NCI-H774 (cell line): Measurements from ENCODE around the gene NBL1.

ENCODE experiments used
- DNase-seq: peaks from one replicate; lab custom pipeline; 2025; lab: John Stamatoyannopoulos, UW

NBL1 gene

DNA sequence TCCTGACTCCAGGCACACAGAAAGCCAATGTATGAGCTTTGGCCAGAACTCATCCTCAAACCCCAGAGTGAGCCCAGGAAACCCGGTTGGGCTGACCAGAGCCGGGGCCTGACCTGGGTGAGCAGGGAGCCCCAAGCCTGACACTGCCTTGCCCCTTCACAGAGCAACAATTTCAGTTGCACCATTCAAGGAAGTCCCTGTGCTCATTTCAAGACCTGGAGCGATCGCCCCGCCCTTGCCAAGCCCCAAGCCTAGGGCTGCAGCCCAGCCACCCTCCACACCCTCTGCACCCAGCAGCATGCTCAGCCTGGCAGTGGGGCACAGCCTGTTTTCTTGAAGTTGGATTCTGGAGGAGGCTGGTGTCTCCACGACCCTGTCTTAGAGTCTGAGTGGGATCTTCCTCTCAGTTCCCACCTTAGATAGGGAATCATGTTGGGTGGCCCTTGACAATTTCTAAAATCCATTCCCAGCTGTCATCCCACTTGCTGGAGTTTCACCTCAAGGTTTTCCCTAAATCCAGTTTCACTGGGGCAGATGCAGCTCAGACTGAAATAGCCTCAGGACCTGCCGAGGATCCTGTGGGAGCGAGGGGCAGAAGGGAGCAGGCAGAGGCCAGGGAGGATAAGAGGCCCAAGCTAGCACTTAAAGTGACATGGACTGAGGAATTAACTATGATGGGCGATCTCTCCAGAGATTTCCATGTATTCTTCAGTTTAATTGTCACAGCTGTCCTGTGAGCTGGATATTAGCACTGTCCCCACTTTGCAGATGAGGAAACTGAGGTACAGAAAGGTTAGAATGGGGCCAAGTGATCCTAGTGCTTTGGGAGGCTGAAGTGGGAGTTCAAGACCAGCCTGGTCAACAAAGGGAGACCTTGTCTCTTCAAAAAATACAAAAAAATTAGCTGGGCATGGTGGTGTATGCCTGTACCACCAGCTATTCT lies 2.5 kb downstream of the NBL1 start:
- DNase-seq: no peak

DNA sequence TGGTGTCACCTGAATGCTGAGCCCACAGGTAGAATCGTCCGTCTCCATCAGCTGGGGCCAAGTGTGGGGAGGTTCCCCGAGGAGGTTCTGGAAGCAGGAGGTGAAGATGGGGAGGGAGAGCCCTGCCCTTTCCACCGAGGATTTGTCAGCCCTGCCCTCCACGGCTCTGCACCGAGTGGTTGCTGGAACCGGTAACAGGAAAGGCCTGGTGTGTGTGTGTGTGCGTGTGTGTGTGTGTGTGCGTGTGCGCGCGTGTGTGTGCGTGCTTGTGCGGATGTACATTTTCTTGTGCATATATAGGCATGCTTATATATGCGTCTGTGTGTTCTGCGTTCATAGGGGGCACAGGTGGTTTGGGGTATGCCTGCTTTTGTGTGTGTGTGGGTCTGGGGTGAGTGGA lies 3.5 kb downstream of the NBL1 start:
- DNase-seq: no peak

DNA sequence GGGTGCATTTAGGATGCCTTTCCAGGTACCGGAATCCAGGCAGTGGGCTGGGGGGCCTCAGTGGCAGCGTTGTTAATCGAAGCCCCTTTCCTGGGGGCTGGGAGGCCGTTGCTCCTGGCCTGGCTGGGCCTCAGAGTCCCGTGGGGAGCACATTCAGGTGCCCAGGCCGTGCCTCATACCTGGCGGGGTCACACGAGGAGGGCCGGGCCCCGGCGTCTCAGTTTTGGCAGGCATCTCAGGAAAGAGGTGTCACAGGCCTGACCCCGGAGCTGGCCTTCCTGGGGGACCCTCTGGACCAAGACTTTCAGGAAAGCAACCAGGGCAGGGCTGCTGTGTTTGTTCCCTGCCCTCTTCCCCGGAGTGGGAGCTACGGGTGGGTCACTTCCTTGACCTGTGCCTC lies 4.1 kb downstream of the NBL1 start:
- no peak for DNase-seq

DNA sequence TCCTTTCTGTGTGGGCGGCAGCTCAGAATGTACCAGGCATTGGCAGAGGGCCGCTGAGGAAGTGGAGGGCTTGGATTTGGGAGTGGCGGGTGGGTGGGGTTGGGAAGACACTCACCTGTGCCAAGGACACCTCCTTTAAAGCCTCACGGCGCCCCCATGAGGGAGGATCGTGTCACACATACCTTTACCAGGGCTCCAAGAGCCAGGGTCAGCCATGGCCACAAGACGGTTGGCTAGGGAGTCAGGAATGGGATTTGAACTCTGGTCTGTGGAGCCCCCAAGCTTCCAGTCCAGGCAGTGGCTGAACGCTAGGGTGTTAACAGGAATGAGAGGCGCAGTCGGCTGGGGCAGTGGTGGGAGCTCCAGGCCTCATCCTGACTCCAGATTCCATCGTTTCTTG lies 4.6 kb downstream of the NBL1 start:
- DNase-seq: no peak

DNA sequence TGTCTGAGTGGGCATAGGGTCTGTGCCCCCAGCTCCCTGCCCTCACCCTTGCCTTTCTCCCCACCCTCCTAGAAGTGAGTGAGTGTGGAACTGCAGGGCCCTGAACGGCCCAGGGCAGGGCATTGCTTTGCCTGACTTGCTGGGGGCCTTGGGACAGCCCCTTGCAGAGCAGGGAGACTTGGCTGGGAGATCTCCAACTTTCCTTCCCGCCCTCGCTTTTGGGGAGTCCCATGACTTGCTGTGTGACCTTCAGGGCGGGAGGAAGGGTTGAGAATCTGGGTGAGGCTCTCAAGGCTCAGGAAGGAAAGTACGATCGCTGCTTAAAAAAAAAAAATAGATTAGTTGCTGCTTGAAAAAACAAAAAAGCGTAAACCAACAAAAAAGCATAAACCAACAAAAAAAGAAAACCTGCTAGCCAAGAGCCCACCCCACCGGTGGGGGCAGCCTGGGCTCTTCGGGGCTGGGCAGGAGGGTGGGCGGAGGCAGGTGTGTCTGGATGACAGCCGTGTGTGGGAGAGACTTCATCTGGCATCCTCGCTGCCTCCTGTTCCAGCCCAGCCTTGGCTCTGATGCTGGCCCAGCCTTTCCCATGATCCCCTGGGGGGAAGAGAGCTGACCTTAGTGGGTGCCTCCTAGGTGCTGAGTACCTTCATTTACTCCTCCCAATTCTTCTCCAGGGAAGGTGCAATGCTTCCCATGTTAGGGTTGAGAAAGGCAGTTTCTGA lies 6.5 kb downstream of the NBL1 start:
- DNase-seq: no peak

DNA sequence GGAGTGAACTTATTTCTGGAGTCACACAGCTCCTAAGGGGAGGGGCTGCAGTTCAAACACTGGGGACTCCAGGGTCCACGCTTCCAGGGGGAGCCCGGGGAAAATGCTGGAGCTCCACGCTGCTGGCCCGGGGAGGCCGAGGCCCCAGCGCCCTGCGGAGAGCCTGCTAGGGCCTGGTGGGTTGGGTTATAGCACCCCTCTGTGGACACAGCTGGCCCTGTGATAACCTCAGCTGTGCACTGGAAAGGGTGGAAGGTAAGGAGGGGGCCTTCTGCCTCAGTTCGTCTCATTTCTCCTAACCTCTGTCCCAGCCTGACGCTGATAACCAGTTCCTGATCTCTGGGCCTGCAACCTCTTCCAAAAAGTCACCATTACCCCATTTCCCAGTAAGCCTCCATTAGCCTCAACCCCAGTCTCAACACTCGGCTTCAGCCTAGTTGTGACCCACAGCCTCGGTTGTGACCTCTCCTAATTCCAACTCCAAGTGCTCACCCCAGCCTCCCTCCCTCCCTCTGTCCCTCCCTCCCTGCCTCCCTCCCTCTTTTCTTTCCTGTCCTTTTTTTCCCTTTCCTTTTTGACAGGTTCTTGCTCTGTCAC lies 7.1 kb downstream of the NBL1 start:
- no peak for DNase-seq

DNA sequence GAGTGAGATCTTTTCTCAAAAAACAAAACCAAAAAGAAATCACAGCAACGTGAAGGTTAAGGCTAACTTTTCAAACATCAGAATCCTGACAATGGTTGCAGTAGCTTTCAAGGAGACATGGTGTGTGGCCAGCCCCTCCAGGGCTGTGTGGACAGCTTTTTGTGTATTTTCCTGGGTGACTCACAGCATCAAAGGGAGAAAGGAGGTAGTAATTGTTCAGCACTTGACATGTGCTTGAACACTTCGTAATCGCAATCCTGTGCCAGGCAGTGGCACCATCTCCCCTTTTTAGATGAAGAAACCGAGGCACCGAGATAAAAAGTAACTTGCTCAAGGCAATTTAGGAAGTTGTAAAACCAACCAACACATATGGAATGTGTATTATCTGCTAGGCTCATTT lies 10.3 kb downstream of the NBL1 start:
- no peak for DNase-seq

DNA sequence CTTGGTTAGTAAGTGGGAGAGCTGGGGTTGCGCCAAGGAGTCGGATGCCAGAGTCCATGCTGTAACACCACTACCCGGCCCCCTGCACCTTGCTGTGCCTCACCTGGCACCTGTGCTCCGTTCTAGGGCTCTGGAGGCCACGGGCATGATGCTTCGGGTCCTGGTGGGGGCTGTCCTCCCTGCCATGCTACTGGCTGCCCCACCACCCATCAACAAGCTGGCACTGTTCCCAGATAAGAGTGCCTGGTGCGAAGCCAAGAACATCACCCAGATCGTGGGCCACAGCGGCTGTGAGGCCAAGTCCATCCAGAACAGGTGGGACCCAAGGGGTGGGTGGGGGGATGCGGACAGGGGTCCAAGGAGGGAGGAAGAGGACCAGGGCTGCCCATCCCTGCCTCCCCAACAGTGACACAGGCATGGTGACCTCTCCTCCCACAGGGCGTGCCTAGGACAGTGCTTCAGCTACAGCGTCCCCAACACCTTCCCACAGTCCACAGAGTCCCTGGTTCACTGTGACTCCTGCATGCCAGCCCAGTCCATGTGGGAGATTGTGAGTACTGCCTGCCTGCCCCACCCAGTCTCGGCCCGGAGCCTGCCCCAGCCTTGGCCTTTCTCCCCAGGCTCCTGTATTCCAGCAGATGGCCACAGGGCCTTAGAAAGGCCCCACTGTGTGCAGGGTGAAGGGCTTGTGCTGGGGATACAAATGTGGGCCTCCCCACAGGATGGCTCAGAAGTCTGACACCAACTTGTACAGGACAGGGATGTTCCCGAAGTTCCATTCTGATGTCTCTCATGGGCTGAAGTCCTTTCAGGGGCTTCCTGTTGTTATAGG lies 11.0 kb downstream of the NBL1 start:
- DNase-seq: no peak

DNA sequence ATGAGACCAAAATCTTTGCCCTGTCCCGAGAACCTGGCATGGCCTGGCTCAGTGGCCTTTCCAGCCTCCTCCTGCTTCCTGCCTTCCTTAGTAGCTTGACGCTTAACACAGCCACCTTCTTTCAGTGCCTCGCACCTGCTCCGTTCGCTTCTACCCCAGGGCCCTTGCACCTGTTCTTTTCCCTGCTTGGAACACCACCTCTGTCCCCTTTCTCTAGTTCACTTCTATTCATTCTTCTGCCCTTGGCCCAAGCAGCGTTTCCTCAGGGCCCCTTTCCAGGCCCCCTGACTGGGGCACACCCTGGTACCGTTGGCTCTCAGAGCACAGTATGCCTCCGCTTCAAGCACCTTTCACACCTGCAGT lies 11.6 kb downstream of the NBL1 start:
- DNase-seq: no peak

DNA sequence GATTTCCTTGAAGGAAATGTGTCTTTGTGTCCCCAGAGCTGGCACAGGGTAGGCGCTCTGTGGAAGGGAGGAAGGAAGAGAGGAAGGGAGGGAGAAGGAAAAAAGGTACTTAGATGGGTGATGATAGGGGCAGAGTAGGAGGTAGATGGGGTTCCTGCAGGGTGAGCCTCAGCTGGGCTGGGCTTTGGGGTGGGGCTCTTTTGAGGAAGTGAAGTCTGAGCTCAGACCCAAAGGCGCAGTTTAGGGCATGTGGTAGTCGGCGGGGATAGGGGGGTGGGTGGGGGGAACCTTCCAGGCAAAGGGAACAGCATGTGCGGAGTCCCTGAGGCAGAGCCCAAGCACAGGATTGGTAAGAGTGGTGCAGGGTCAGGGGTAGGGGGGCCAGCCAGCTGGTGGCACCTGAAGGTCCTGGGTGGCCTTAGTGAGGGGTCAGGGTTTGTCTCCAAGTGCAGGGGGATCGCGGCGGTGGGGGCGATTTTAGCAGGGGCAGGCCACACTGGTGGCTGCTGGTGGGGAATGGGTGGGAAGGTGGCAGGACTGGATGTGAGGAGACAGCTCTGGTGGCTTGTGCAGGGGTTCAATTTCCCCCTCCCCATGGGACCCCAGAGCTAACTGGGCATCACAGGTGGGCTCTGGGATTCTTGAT lies 12.1 kb downstream of the NBL1 start:
- DNase-seq: no peak

DNA sequence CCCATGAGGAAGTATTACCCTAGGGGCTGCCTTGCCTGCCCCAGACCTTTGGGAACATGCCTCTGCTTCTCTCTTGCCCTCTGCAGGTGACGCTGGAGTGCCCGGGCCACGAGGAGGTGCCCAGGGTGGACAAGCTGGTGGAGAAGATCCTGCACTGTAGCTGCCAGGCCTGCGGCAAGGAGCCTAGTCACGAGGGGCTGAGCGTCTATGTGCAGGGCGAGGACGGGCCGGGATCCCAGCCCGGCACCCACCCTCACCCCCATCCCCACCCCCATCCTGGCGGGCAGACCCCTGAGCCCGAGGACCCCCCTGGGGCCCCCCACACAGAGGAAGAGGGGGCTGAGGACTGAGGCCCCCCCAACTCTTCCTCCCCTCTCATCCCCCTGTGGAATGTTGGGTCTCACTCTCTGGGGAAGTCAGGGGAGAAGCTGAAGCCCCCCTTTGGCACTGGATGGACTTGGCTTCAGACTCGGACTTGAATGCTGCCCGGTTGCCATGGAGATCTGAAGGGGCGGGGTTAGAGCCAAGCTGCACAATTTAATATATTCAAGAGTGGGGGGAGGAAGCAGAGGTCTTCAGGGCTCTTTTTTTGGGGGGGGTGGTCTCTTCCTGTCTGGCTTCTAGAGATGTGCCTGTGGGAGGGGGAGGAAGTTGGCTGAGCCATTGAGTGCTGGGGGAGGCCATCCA lies 12.8 kb downstream of the NBL1 start:
- DNase-seq: no peak

DNA sequence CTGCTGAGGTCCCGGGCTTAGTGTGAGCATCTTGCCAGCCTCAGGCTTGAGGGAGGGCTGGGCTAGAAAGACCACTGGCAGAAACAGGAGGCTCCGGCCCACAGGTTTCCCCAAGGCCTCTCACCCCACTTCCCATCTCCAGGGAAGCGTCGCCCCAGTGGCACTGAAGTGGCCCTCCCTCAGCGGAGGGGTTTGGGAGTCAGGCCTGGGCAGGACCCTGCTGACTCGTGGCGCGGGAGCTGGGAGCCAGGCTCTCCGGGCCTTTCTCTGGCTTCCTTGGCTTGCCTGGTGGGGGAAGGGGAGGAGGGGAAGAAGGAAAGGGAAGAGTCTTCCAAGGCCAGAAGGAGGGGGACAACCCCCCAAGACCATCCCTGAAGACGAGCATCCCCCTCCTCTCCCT lies 13.4 kb downstream of the NBL1 start:
- no peak for DNase-seq

DNA sequence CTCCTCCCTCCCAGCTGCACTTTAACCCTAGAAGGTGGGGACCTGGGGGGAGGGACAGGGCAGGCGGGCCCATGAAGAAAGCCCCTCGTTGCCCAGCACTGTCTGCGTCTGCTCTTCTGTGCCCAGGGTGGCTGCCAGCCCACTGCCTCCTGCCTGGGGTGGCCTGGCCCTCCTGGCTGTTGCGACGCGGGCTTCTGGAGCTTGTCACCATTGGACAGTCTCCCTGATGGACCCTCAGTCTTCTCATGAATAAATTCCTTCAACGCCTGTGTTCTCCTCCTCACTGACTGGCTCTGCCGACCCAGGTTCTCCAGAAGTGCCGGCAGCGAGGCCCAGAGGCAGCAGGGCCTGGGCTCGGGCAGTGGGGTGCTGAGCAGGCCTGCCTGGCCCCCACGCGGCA lies 14.1 kb downstream of the NBL1 start:
- DNase-seq: no peak

DNA sequence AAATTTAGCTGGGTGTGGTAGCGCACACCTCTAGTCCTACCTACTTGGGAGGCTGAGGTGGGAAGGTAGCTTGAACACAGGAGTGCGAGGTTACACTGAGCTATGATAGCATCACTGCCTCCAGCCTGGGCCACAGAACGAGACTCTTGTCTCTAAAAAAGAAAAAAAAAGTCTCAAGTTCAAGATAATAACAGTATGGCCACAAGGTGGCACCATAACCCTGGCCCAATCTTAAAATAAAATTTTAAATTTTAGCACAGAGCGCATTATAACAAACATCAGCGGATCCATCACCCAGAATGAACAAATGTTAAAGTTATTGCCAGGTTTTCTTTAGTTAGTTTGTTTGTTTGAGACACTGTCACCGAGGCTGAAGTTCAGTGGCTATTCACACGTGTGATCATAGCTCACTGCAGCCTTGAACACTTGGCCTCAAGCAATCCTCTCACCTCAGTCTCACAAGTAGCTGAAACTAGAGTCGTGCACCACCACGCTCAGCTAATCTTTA lies 17.7 kb downstream of the NBL1 start:
- no peak for DNase-seq

DNA sequence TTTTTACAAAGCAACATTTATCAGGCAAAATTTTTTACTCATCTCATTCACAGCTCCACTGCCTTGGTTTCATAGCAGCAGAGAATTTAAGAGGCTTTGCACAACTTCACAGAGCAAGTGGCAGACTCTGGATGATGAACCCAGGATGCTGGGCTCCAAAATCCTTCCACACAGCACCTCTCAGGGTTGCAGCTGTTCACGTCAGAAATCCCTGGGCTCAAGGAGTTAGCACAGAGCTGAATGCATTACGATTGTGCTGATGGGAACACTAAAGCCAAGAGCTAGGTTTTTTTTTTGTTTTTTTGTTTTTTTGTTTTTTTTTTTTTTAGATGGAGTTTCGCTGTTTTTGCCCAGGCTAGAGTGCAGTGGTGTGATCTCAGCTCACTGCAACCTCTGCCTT lies 18.2 kb downstream of the NBL1 start:
- no peak for DNase-seq

DNA sequence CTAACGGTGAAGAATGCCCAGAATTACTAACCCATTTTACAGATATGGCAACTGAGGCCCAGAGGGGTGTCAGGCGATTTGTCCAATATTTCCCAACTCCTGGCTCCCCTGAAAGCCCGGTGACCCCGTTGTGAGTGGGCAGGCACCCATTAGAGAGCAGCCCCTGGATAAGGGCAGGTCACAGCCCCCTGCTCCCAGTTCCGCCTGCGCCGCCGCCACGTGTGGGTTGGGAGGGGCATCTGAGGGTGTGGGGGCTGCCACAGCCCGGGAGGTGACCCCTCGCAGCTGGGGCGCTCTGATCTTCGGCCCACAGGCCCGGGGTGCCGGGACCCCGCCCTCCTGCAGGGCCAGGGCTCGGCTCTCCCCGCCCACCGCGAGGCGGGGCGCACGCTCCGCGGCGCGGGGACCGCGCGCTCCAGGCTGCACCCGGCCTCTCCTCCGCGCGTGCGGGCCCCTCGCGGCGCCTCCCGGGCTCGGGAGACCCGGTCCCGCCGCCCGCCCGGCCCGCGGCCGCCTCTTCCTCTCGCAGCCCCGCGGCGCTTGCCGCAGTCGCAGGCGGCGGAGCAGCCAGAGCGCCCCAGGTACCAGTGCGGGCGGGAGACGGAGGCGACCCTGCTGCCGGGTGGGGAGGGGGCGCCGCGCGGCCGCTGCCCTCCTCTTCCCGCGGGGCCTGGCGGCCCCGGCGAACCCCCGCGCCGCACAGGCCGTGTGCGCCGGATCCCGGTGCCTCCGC lies 20.5 kb downstream of the NBL1 start, which contains the start of gene HTR6:
HTR6 (plus strand) TSS at position 423 of the 733 bp plus-strand sequence. CDS start 879 bp downstream, outside the sequence.
- no peak for DNase-seq

DNA sequence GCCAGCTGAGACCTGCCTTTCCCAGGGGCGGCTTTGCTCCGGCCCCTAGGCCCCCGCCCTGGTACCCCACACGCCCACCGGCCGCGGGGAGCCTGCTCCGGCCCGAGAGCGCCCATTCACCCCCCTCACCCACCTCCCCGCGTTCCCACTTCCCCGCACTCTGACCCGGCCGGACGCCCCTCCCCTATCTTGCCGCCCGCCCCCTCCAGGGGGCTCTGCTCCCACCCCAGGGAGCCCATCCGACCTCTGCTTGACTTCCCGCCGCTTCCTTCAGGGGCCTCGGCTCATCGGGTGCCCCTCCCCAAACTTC lies 21.0 kb downstream of the NBL1 start:
- no peak for DNase-seq

DNA sequence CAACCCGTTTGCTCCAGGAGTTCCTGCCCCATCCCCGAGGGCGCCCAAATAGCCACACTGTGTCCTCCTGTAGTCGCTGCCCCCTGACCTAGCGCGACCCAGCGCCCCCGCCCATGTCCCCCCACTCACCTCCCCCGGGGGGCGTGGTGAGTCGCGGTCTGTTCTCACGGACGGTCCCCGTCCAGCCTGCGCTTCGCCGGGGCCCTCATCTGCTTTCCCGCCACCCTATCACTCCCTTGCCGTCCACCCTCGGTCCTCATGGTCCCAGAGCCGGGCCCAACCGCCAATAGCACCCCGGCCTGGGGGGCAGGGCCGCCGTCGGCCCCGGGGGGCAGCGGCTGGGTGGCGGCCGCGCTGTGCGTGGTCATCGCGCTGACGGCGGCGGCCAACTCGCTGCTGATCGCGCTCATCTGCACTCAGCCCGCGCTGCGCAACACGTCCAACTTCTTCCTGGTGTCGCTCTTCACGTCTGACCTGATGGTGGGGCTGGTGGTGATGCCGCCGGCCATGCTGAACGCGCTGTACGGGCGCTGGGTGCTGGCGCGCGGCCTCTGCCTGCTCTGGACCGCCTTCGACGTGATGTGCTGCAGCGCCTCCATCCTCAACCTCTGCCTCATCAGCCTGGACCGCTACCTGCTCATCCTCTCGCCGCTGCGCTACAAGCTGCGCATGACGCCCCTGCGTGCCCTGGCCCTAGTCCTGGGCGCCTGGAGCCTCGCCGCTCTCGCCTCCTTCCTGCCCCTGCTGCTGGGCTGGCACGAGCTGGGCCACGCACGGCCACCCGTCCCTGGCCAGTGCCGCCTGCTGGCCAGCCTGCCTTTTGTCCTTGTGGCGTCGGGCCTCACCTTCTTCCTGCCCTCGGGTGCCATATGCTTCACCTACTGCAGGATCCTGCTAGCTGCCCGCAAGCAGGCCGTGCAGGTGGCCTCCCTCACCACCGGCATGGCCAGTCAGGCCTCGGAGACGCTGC lies 21.7 kb downstream of the NBL1 start:
- DNase-seq: no peak

DNA sequence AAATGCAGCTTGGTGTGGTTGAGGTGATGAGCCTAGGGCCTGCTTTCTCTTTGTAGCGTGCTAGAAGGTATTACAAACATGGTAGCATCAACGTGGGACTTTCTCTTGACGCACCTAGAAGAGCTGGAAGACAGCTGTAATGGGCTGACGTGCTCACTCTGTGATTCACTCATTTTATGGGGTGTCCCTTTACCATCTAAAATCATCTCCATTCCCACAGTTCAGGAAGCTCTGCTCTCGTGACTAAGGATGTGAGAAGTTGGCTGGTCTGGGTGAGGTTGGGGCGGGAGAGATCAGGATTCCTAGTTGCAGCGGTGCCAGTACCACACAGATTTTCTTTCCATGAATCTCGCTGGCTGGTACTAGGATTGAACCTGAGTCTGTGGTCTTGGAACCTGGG lies 24.8 kb downstream of the NBL1 start:
- DNase-seq: no peak
